ENCODE results near the gene RAPGEF6. TPM values are rescaled to one million over a fixed set of nuclear protein-coding genes. Genes with fewer than 3 reads are reported as not detected.

Gene RAPGEF6
- total and polyA plus RNA-seq, 9 of the 15 experiments (the other 6 are each of a cell fraction or from before 2014, with no cell fraction given): 2.7 to 23.4 (median 12.7) TPM

DNA sequence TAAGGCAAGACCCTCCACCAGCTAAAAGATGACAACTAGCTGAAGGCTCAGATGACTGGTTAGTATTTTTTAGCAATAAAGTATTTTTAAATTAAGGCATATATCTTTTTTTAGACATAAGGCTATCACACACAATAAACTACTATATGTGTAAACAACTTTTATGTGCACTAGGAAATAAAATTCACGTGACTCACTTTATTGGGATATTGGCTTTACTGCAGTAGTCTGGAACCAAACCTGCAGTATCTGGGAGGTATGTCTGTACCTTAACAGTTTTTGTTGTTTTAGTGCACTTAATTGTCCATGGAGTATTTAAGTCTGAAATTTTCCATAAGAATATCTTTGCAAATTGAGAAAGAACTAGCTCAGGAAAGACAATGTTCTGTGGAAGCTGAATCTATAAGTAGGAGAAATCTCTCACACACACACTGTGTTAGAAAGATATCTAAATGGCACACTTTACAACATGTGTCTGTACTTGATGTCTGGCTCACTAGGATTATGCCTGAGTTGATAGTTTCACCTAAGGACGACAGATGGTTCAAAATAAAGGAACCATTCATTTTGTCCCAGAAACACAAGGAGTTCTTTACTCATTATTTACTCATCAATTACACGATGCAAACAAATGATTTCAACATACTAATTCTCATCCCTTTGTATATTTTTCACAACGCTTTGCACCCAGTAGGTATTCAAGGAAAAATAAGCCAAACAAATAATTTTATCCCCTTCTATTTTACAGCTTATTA lies 4.6 kb downstream of the RAPGEF6 start (continued):
- no peak for TF ChIP-seq BRD9 (IDR thresholded peaks at IDR 0.05; ENCODE audit: low read depth, partially characterized antibody)
- peak; percentile 70 for TF ChIP-seq MTA2 (IDR thresholded peaks at IDR 0.05; ENCODE audit: low read depth)
- no peak for TF ChIP-seq RBM17 (IDR thresholded peaks at IDR 0.05; ENCODE audit: borderline replicate concordance, low read depth, low read length)
- TF ChIP-seq ZNF174 (CRISPR knock-in tag; IDR thresholded peaks at IDR 0.05): no peak
- TF ChIP-seq, protein P1, sequence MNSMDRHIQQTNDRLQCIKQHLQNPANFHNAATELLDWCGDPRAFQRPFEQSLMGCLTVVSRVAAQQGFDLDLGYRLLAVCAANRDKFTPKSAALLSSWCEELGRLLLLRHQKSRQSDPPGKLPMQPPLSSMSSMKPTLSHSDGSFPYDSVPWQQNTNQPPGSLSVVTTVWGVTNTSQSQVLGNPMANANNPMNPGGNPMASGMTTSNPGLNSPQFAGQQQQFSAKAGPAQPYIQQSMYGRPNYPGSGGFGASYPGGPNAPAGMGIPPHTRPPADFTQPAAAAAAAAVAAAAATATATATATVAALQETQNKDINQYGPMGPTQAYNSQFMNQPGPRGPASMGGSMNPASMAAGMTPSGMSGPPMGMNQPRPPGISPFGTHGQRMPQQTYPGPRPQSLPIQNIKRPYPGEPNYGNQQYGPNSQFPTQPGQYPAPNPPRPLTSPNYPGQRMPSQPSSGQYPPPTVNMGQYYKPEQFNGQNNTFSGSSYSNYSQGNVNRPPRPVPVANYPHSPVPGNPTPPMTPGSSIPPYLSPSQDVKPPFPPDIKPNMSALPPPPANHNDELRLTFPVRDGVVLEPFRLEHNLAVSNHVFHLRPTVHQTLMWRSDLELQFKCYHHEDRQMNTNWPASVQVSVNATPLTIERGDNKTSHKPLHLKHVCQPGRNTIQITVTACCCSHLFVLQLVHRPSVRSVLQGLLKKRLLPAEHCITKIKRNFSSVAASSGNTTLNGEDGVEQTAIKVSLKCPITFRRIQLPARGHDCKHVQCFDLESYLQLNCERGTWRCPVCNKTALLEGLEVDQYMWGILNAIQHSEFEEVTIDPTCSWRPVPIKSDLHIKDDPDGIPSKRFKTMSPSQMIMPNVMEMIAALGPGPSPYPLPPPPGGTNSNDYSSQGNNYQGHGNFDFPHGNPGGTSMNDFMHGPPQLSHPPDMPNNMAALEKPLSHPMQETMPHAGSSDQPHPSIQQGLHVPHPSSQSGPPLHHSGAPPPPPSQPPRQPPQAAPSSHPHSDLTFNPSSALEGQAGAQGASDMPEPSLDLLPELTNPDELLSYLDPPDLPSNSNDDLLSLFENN (IDR thresholded peaks at IDR 0.05; ENCODE audit: low read depth in 2 of 2, low read length in 2 of 2): peak in 1 of 2 experiments; percentile 44; a peak in 1 of 4 replicates
- peak; percentile 87 for TF ChIP-seq TAL1 (IDR thresholded peaks at IDR 0.05)
- TF ChIP-seq RCOR1 (IDR thresholded peaks at IDR 0.05; ENCODE audit: borderline replicate concordance in 1 of 2, low read depth in 2 of 2, low read length in 2 of 2): 0 out of 4 replicates have a peak, but pooled peaks of 1 of the 2 experiments have one; percentile 13
- no peak for TF ChIP-seq ZFP1 (CRISPR knock-in tag; IDR thresholded peaks at IDR 0.05)
- no peak for TF ChIP-seq NCOA2 (IDR thresholded peaks at IDR 0.05; ENCODE audit: partially characterized antibody in 2 of 2)
- TF ChIP-seq RBM14 (IDR thresholded peaks at IDR 0.05; ENCODE audit: borderline replicate concordance, insufficient read depth, low read depth, low read length): no peak
- no peak; the same call in 1 of the 2 replicates for TF ChIP-seq EP300 (IDR thresholded peaks at IDR 0.05; ENCODE audit: low read length)
- no peak for TF ChIP-seq ARID2 (IDR thresholded peaks at IDR 0.05)
- TF ChIP-seq SPI1 (IDR thresholded peaks at IDR 0.05; ENCODE audit: borderline replicate concordance, low read depth, low read length): no peak
- no peak for TF ChIP-seq ARNT (IDR thresholded peaks at IDR 0.05)
- TF ChIP-seq FOXJ2 (tag; IDR thresholded peaks at IDR 0.05): no peak
- no peak for TF ChIP-seq TEAD2 (tag; IDR thresholded peaks at IDR 0.05)
- no peak for TF ChIP-seq GABPB1 (CRISPR knock-in tag; IDR thresholded peaks at IDR 0.05)
- TF ChIP-seq SREBF1 (IDR thresholded peaks at IDR 0.05; ENCODE audit: borderline replicate concordance, low read depth, low read length): no peak
- peak; percentile 46; the same call in 1 of the 2 replicates for TF ChIP-seq SOX6 (IDR thresholded peaks at IDR 0.05)
- TF ChIP-seq MTA3 (IDR thresholded peaks at IDR 0.05; ENCODE audit: borderline replicate concordance): no peak
- TF ChIP-seq NCOA4 (IDR thresholded peaks at IDR 0.05; ENCODE audit: partially characterized antibody): no peak
- TF ChIP-seq PYGO2 (tag; IDR thresholded peaks at IDR 0.05): no peak

Data from K562 (cell line).